Rectal smooth muscle tissue (tissue), 1 donor: ENCODE results near the gene CCDC136.
A peak's percentile ranks its signal among the peaks of the same experiment; 100 is the strongest.

Source experiments
- H3K27ac ChIP-seq: one replicate; pipeline ENCODE4 v1.7.0; 2013; ENCODE audit warnings: low read depth, low read length, inconsistent platforms
- H3K27me3 ChIP-seq: one replicate; pipeline ENCODE4 v1.7.0; 2013; ENCODE audit warnings: low read length; ENCODE audit not compliant: control insufficient read depth, insufficient read depth
- H3K36me3 ChIP-seq: one replicate; pipeline ENCODE4 v1.7.0; 2013; ENCODE audit warnings: low read length; ENCODE audit not compliant: control insufficient read depth, insufficient read depth
- H3K4me1 ChIP-seq: one replicate; pipeline ENCODE4 v1.7.0; 2013; ENCODE audit warnings: low read length; ENCODE audit not compliant: control insufficient read depth, insufficient read depth
- H3K4me3 ChIP-seq: one replicate; pipeline ENCODE4 v1.7.0; 2013; ENCODE audit warnings: low read length
- H3K9ac ChIP-seq: one replicate; pipeline ENCODE4 v1.7.0; 2013; ENCODE audit warnings: low read length

The CCDC136 gene

DNA sequence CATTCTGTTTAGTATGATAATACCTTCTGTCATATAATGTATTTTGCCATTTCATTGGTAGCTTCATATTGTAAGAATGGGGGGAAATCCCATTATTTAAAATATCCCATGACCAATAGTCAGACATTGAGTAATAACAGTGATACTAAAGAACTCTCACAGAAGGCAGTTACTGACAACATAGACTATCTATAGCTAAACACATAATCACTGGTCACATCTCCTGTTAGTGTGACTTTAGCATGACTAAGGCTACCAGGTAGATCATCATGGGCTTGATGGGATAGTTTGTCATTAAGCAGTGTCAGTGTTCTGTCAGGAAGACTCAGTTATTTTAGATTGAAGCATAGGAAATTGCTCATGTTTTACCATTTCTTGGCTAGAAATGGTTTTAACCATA lies 32.5 kb upstream of the CCDC136 start:
- peaks cover 11% of the 10 kb centered on the region for H3K36me3 ChIP-seq
- no peak overlapping the region for H3K27ac ChIP-seq
- H3K9ac ChIP-seq, result no peak overlapping the region

GRCh38 chr7:128763541-128763940 lies 28.2 kb upstream of the CCDC136 start:
- Histone ChIP-seq H3K9ac (no peak overlapping the region), H3K36me3 (peaks cover 14% of the 10 kb centered on the region), H3K27ac (peak overlapping the region; percentile 48), H3K27me3 (no peaks in the 10 kb centered on the region), H3K4me1 (peaks cover 3% of the 10 kb centered on the region), H3K4me3 (no peak overlapping the region)

More for the DNA sequence above, 32.5 kb upstream of the CCDC136 start:
- Histone ChIP-seq H3K27me3 (no peaks in the 10 kb centered on the region), H3K4me1 (peaks cover 23% of the 10 kb centered on the region), H3K4me3 (no peak overlapping the region)

DNA sequence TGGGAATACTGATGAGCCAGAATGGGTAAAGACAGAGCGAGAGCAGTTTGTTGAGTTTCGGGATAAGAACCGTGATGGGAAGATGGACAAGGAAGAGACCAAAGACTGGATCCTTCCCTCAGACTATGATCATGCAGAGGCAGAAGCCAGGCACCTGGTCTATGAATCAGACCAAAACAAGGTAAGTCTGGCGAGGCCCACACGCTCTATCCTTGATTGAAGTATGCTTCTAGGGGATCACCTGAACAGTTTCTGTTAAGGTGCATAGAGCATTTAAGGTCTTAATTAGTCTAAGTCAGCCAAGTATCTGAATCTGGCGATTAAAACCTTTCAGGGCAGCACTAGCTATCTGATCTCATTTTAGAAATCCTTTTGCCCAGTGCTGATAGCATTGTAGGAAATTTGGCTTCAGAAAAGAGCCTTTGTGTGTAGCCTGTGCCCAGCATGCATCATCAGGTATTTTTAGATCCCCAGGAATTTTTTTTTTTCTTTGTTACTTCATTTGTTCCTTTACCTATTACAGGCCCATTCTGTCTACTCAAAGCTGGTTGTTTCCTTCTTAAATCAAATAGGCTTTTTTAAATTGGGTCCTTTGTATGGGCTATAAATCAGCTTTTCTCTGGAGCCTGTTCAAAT lies 24.2 kb upstream of the CCDC136 start:
- Histone ChIP-seq H3K27ac (no peak overlapping the region), H3K36me3 (peaks cover 20% of the 10 kb centered on the region), H3K4me1 (no peaks in the 10 kb centered on the region), H3K9ac (no peak overlapping the region), H3K4me3 (no peak overlapping the region), H3K27me3 (no peaks in the 10 kb centered on the region)

DNA sequence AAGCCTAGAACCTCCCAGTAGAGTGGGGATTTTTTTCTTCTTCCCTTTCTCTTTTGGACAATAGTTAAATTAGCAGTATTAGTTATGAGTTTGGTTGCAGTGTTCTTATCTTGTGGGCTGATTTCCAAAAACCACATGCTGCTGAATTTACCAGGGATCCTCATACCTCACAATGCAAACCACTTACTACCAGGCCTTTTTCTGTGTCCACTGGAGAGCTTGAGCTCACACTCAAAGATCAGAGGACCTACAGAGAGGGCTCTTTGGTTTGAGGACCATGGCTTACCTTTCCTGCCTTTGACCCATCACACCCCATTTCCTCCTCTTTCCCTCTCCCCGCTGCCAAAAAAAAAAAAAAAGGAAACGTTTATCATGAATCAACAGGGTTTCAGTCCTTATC lies 21.5 kb upstream of the CCDC136 start:
- Histone ChIP-seq H3K9ac (no peak overlapping the region), H3K36me3 (peaks cover 20% of the 10 kb centered on the region), H3K27me3 (no peaks in the 10 kb centered on the region), H3K4me1 (no peaks in the 10 kb centered on the region), H3K4me3 (no peak overlapping the region), H3K27ac (no peak overlapping the region)

GRCh38 chr7:128773604-128774003 lies 18.2 kb upstream of the CCDC136 start:
- Histone ChIP-seq H3K9ac (no peak overlapping the region), H3K27ac (no peak overlapping the region), H3K36me3 (peaks cover 15% of the 10 kb centered on the region), H3K27me3 (no peaks in the 10 kb centered on the region), H3K4me1 (no peaks in the 10 kb centered on the region), H3K4me3 (no peak overlapping the region)

GRCh38 chr7:128774029-128774689 lies 17.6 kb upstream of the CCDC136 start:
- peaks cover 12% of the 10 kb centered on the region for H3K36me3 ChIP-seq
- no peaks in the 10 kb centered on the region for H3K4me1 ChIP-seq
- H3K27ac ChIP-seq, result no peak overlapping the region
- no peak overlapping the region for H3K4me3 ChIP-seq
- no peaks in the 10 kb centered on the region for H3K27me3 ChIP-seq
- H3K9ac ChIP-seq, result no peak overlapping the region

GRCh38 chr7:128774921-128775320 lies 16.8 kb upstream of the CCDC136 start:
- Histone ChIP-seq H3K27me3 (no peaks in the 10 kb centered on the region), H3K9ac (no peak overlapping the region), H3K36me3 (peaks cover 5% of the 10 kb centered on the region), H3K4me1 (no peaks in the 10 kb centered on the region), H3K27ac (no peak overlapping the region), H3K4me3 (no peak overlapping the region)

DNA sequence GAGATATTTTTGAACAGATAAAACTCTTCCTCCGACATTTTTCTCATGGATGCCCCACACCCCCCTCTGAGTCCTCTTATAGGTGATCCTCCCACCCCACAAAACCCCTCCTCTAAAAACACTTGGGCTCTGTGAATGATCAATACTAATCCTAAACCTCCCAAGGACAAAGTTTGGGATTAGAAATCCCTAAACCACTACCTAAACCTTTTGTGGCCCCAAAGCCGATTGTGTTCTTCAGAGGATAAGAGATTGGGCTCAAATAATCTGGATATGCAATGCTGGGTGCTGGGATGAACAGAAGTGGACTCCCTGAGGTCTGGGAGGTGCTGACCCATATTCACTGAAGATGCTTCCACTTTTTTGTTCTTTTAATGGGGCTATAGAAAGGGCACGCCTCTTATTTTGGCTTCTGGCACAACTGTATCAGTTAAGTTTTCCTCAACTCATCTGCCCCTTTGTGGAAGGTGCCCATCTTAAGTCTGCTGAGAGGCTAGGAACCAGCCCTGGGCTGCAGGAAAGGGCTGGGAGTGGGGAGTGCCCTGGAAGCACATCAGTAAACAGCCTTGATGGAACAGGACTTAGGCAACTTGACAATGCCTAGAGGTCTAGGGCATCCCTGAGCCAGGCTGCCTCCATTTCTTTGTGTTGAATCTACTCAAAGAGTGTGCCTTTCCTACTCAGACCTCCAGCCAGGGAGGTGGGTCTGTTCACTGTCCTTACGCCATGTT lies 15.9 kb upstream of the CCDC136 start, which contains the start of gene OPN1SW:
OPN1SW (minus strand) TSS at position 51 of the 731 bp plus-strand sequence; CDS start at position 38, 13 bp downstream.
- Histone ChIP-seq H3K9ac (no peak within 1 kb of the TSS), H3K4me3 (no peak within 1 kb of the TSS), H3K36me3 (peaks cover 5% of the 10 kb centered on the region), H3K27ac (no peak within 1 kb of the TSS), H3K4me1 (peaks cover 2% of the 10 kb centered on the region), H3K27me3 (no peaks in the 10 kb centered on the region)

DNA sequence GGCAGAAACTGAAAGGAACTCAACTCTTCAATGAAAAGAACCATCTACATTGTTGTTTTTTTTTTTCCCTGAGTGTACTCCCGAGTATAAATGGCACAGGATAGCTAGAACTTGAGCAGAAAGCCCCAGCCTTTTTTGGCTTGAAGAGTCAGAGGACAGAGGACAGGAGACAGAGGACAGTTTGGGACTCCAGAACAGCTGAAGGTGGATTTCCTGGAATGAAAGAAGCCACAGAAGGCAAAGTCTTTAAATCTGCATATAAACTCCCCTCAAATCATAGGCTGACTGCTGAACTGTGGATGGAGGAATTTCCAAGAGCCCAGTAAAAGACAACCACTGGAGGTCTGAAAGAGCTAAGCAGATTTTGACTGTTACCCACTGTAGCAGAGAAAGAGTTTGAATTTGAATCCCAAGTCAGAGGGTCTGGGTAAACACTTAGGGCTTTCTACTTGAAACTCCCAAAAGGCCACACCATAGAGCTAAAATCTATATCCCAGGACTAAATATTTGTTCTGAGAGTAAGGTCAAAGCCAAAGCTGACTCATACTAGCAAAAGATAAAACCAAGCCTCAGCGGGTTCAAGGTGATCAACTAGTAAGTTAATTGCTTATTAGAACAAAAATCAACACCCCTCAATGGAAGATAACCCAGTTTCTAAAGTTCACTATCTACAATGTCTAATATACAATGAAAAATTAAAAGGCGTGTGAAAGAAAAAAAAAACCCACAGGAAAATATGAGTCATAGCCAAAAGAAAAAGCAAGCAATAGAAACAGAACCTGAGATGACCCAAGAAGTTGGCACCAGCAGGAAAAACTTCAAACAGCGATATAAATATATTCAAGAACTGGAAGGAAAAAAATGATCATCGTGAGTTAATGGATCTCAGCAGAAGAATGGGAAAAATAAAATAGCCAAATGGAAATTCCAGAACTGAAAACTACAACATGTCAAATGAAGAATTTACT lies 14.3 kb upstream of the CCDC136 start:
- Histone ChIP-seq H3K4me3 (no peak overlapping the region), H3K27ac (no peak overlapping the region), H3K36me3 (no peaks in the 10 kb centered on the region), H3K27me3 (no peaks in the 10 kb centered on the region), H3K4me1 (peaks cover 4% of the 10 kb centered on the region), H3K9ac (no peak overlapping the region)

GRCh38 chr7:128778946-128779345 lies 12.8 kb upstream of the CCDC136 start:
- Histone ChIP-seq H3K27me3 (no peaks in the 10 kb centered on the region), H3K4me1 (peaks cover 16% of the 10 kb centered on the region), H3K4me3 (no peak overlapping the region), H3K36me3 (no peaks in the 10 kb centered on the region), H3K9ac (no peak overlapping the region), H3K27ac (no peak overlapping the region)

DNA sequence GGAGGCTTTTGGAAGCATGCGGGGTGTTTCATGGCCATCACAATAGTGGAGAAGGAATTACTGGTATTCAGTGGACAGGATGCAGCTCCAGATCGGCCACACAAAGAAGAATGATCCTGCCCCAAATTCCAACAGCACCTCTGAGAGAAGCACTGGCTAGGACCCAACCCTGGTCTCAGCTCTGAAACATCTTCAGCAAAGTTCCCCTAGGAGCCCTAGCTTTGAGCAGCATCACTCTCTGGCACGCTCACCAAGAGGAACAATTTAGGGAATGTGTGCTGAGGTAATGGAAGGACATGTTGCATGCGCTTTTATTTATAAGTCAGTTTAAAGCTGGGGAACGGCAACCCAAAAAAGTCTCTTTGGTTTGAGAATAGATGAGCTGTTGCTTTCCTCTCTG lies 10.6 kb upstream of the CCDC136 start:
- Histone ChIP-seq H3K9ac (no peak overlapping the region), H3K4me3 (no peak overlapping the region), H3K4me1 (peaks cover 16% of the 10 kb centered on the region), H3K36me3 (no peaks in the 10 kb centered on the region), H3K27ac (peak overlapping the region; percentile 46), H3K27me3 (no peaks in the 10 kb centered on the region)

DNA sequence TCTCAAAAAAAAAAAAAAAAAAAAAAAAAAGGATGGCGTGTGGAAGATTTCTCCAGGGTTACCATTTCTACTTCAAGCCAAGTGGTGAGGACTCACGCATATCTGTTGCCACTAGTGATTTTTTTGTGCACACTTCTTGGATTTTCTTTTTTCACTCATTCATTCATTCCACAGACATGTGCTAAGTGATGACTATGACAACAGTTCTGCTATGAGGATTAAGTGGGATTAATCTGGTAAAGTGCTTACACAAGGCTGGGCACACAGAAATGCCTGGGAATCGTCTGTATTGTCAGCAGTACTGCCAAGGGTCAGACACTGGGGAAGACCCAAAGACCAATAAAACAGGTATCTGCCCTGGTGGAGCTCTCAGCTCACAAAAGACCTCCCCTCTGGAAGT lies 9.9 kb upstream of the CCDC136 start:
- H3K9ac ChIP-seq, result no peak overlapping the region
- peak overlapping the region; percentile 46 for H3K27ac ChIP-seq
- no peaks in the 10 kb centered on the region for H3K36me3 ChIP-seq
- no peak overlapping the region for H3K4me3 ChIP-seq
- peaks cover 16% of the 10 kb centered on the region for H3K4me1 ChIP-seq
- H3K27me3 ChIP-seq, result no peaks in the 10 kb centered on the region
